NCI-H1694 treated with DMSO at 0.1 percent for 48 hours (cell line): ENCODE measurements around the gene ABCC1.
"Not testable (repeated sequence)": the region's sequence is repeated elsewhere in the genome, so short reads cannot be mapped to it uniquely, and the experiment has no call there.

ENCODE experiments used
- DNase-seq: peaks from one replicate; lab custom pipeline; 2025; lab: John Stamatoyannopoulos, UW

The ABCC1 gene

GRCh38 chr16:15967655-15968315 lies 18.4 kb downstream of the ABCC1 start:
- no peak for DNase-seq

DNA sequence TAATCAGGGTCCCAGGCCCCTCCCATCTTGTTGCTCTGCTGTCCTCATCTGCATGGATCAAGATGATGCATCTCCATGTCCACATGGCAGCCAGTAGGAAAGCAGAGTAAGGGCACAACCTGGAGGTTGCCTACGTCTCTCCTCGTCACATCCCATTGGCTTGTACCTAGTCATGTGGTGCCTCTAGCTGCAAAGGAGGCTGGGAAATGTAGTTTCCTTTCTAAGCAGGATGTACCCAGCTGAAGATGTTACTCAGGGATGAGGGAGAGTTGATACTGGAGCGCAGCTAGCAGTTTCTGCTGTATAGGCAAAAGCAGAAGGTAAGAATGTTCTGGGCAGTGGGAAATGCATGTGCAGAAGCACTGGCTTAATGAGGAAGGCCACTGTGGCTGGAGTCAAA lies 20.8 kb downstream of the ABCC1 start:
- DNase-seq: no peak

- DNase-seq: no peak
Measured at GRCh38 chr16:15970743-15971439, 21.5 kb downstream of the ABCC1 start.

GRCh38 chr16:15971440-15971815 lies 22.0 kb downstream of the ABCC1 start:
- no peak for DNase-seq

- no peak for DNase-seq
Measured at GRCh38 chr16:15972046-15972868, 22.8 kb downstream of the ABCC1 start.

GRCh38 chr16:15973421-15973820 lies 24.0 kb downstream of the ABCC1 start:
- no peak for DNase-seq

DNA sequence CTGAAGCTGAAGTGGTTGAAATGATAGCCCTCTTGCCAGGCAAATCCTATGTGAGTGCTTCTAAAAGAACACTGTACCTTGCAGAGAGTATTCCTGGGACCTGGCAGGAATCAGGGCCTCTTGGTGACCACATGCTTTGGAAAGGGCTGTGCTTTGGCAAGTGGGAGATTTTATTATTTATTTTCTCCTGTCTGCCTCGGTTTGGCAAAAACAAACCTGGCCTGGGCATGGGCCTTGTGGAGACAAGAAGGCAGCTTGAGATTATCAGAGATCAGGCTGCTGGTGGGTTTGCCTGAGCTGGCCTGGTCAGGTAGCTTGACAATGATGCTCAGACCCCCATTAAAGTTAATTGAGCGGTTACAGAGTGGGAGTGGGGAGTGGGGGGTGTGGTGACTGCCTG lies 24.6 kb downstream of the ABCC1 start:
- no peak for DNase-seq

- DNase-seq: no peak
Measured at GRCh38 chr16:15975172-15975571, 25.8 kb downstream of the ABCC1 start.

DNA sequence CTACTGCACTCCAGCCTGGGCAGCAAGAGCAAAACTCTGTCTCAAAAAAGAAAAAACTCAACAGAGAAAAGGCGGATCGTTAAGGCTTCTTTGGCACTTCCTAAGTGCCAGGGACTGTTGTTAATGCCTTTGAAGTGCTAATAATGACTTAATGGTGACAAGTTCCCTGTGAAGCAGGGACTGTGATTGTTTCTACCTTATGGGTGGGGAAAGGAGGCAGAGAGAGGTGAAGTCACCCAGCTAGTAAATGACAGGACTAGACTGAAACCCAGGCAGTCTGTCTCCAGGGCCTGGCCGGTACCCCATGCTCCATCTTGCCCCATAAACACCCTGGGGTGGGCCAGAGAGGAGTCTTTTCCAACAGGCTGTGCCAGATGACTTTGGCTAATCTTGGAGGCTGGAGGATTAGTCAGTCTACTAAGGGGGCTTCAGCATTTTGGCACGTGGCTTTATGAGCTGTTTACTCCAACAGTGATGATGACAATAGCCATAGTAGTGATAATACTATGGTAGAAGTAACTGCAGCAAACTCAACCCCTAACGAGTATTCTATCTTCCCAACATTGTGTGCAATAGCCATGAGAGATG lies 26.9 kb downstream of the ABCC1 start:
- no peak for DNase-seq

- DNase-seq: no peak
Measured at GRCh38 chr16:15976929-15977637, 27.7 kb downstream of the ABCC1 start.

GRCh38 chr16:15979801-15980200 lies 30.4 kb downstream of the ABCC1 start:
- DNase-seq: no peak

DNA sequence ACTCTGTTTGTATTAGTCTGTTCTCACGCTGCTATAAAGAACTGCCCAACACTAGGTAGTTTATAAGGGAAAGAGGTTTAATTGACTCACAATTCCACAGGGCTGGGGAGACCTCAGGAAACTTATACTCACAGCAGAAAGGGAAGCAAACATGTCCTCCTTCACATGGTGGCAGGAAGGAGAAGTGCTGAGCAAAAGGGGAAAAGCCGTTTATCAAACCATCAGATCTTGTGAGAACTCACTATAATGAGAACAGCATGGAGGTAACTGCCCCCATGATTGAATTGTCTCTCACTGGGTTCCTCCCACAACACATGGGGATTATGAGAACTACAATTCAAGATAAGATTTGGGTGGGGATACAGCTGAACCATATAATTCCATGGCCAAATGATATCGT lies 30.9 kb downstream of the ABCC1 start:
- DNase-seq: no peak

GRCh38 chr16:15981382-15981781 lies 32.0 kb downstream of the ABCC1 start:
- no peak for DNase-seq

GRCh38 chr16:15982194-15982915 lies 32.9 kb downstream of the ABCC1 start:
- not testable (repeated sequence) for DNase-seq

DNA sequence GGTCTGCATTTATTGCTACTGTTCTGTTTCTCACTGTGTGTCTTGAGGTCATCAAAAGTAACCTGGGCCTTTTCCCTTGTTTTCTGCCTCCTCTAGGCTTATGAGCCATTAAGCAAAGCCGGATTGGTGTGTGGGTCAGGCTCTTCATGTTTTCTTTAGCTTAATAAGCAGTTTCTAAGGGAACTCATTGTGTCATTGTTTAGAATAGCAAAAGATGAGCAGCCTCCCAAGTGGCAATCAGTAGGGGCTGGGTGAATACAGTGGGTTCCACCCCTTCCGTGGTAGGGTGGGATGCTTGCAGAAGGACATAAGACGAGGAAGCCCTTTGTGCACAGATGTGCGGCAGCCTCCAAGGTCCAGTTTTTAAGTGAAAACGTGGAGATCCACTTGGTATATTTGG lies 34.5 kb downstream of the ABCC1 start:
- no peak for DNase-seq

DNA sequence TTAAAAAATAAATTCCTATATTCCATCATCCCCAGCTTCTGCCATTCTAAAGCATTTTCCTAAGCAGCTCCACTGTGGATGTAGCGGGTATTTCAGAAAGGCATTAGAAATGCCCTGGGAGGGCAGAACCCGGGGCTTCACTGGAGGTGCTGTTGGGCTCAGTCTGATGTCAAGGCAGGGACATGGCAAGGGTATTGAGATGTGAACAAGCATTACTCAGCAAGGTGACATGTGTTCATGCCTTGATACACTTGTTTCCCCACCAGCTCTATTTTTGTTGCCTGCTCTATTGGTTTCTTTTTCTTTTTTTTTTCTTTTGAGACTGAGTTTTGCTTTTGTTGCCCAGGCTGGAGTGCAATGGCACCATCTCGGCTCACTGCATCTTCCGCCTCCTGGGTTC lies 35.7 kb downstream of the ABCC1 start:
- DNase-seq: no peak

DNA sequence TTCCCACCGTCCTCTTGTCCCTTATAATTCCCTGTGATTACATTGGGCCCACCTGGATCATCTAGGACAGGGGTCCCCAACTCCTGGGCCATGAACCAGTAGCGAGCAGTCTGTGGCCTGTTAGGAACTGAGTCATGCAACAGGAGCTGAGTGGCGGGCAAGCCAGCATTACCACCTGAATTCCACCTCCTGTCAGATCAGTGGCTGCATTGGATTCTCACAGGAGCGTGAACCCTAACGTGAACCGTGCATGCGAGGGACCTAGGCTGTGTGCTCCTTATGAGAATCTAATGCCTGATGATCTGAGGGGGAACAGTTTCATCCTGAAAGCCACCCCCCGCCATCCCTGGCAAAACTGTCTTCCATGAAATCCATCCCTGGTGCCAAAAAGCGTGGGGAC lies 36.8 kb downstream of the ABCC1 start:
- DNase-seq: no peak

DNA sequence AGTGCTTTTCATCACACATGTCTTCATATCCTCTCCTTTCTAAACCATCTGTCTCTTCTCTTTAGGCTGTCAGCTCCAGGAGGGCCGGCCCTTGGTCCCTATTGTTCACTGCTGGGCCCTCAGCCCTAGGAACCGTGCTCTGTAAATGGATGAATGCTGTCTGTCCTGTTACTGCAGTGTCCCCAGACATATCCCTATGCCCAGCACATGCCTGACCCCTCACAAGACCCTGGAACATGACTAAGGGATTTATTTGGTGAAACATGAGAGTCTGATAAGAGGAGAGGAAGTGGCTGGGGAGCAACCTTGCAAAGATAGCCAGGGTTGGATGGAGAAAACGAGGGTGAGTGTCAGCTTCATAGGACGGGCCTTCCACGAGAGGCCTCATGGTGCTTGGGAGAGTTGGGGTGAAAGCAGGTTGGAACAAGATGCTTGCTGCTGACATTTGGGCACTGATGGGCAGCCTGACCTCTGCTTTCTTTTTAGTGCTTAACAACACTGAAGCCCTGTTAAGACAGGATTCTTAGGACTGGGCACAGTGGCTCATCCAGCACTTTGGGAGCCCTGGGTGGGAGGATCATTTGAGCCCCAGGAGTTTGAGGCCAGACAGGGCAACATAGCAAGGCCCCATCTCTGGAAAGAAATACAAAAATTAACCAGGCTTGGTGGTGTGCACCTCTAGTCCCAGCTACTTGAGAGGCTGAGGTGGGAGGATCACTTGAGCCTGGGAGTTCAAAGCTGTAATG lies 39.0 kb downstream of the ABCC1 start:
- DNase-seq: no peak

- no peak for DNase-seq
Measured at GRCh38 chr16:15990902-15991301, 41.5 kb downstream of the ABCC1 start.

- no peak for DNase-seq
Measured at GRCh38 chr16:15993128-15993527, 43.7 kb downstream of the ABCC1 start.

DNA sequence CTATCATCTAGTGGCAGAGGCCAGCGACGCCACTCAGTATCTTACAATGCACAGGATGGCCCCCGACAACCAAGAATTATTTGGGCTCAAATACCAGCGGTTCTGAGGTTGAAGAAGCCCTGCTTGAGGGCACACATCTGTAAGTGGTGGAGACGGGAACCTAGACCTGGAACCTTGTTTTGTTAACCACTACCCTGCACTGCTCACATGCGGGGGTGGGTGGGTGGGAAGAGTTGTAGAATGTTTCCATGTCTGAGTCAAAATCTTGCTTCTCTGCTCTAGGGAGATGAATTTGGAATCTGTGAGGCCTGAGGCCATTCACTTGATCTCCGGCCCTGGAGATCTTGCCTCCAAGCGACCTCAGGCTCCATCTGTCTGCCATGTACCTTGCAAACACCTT lies 44.1 kb downstream of the ABCC1 start:
- no peak for DNase-seq
